ENCODE measurements around the gene FBXW12.
"Not testable (repeated sequence)": the region's sequence is repeated elsewhere in the genome, so short reads cannot be mapped to it uniquely, and the experiment has no call there.

Gene FBXW12, protein sequence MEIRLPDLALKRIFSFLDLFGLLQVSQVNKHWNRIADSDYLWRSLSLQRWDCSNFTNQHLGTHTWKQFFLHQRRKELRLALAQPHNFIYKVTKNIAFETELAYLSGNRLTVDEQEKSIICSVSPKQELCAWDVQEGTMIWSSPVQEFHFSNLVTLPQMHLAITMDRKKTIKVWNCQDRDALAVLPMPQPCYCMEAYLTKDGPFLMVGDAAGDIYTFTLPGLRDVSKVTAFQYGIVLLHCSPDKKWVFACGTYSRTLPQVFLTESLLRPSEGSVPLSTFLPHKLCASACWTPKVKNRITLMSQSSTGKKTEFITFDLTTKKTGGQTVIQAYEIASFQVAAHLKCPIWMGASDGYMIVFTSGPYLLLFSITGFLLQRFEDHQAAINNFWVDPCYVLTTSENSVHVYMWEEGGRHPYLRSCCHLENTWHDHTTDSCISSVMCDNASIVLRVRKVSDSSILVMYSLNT

DNA sequence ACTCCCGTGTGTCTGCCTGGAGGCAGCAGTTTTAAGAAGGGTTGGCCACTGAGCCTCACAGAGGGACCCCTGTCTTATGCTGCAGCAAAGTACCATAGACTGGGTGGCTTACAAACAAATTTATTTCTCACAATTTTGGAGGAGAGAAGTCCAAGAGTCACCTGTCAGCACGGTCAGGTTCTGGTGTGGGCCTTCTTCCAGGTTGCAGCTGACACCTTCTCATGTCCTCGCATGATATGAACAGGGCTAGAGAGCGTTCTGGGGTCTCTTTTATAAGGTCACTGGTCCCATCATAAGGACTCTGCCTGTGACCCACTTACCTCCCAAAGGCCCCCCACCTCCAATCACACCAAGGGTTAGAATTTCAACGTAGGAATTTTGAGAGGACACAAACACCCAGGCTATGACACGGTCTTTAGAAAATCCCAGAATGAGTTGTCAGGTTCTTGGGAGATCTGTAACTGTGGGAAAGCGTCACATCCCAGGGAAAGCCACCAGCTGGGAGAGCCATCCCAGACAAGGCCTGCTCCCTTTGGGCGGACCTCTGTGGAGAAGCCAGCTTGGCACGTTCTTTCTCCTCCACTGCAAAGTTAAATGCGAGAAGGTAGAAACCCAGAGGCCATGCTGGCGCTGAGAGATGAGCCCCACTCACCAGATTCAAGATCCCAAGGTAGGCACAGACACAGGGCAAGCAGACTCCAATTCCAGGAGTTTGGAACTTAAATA lies at the start of gene FBXW12:
TSS of gene FBXW12 (plus strand) at position 569 of the 726 bp plus-strand sequence. CDS start 549 bp downstream, outside the sequence.
- H3K27ac ChIP-seq (ENCODE audit: low read depth, low read length), result no peak within 1 kb of the TSS
- H3K27me3 ChIP-seq (ENCODE audit: control insufficient read depth, insufficient read depth, low read length), result no peaks in the 10 kb centered on the region
- H3K4me1 ChIP-seq (ENCODE audit: control insufficient read depth, insufficient read depth, low read length), result no peaks in the 10 kb centered on the region
- no peaks in the 10 kb centered on the region for H3K36me3 ChIP-seq (ENCODE audit: control insufficient read depth, insufficient read depth, low read length)
- H3K9ac ChIP-seq (ENCODE audit: low read length), result no peak within 1 kb of the TSS
- no peak within 1 kb of the TSS for H3K4me3 ChIP-seq (ENCODE audit: low read length)

DNA sequence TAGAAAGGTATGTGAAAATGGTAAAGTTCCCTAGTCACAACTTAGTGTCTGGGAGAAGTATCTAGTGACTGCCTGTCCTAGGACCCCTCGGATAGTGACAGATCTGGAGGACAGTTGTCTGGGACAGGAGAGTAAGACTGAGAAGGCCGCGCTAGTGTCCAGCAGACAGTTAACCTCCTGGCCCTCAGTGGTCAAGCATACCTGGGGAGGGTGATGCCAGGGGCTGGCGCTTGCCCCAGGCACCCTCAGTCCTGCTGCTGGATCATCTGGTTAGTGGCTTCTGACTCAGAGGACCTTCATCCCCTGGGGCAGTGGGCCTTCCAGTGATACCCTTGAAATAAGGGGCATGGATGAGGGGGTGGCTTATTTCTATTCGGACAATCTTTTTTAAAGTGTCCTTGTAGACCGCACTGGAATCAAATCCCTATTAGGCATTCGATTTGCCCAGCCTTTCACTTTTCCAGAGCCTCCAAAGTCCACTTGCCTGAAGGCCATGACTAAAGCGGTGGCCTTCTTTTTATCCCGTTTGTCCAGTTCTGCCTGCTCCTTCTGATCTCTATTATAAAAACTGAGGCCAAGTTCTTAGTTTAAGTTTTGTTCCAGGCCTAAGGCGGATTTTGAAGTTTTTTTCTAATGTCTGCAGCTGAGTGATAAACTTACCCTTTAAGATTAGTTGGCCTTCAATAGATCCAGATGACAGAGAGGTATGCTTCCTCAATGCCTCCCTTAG lies 40.1 kb upstream of the FBXW12 start:
- not testable (repeated sequence) for H3K27me3 ChIP-seq (ENCODE audit: control insufficient read depth, insufficient read depth, low read length); H3K4me1 ChIP-seq (ENCODE audit: control insufficient read depth, insufficient read depth, low read length); H3K4me3 ChIP-seq (ENCODE audit: low read length); H3K27ac ChIP-seq (ENCODE audit: low read depth, low read length); H3K9ac ChIP-seq (ENCODE audit: low read length); H3K36me3 ChIP-seq (ENCODE audit: control insufficient read depth, insufficient read depth, low read length)

DNA sequence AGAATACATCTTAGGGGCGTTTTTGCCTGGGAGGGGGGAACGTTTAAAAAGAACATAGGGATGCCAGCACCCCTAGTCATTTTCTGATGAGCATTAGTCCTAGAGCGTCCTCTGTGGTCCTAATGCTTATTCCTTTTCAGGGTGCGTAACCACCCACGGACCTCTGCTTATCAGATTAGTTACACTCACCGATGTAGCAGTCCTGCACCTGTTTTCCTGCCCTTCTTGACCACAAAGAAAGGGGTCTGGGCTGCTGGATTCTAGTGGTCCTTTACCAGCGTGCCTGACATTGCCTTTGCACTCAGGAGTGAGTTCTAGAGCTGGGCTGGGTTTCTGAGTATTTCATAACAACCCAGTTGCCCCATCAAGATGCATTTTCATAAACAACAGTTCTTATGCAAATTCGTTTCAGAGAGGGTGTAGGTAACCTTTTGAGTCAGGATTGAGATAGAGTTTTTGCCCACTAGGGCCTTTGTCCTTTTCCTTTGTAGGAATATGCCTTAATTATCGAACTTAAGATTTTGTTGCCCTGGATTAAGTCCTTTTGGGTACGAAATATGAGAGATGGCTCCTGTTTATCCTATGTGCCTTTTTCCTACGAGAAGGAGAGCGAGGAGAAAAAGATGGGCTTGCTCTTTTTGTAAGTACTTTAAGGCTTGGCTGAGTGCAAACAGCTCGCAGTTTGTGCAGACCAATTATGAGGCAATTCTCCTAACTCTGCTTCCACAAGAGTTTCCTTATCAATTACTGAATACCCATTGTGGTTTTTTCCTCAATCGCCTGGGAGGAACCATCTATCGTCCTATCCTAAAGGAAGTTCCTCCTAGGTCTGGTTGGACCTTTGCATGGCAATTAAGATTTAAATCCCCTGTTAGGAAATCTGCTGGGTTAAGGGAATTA lies 38.4 kb upstream of the FBXW12 start, which contains the start of gene SPINK8:
TSS of gene SPINK8 (minus strand) at position 316 of the 900 bp plus-strand sequence. CDS start 5,320 bp downstream, outside the sequence.
- not testable (repeated sequence) for H3K9ac ChIP-seq (ENCODE audit: low read length); H3K4me3 ChIP-seq (ENCODE audit: low read length); H3K27me3 ChIP-seq (ENCODE audit: control insufficient read depth, insufficient read depth, low read length); H3K27ac ChIP-seq (ENCODE audit: low read depth, low read length); H3K36me3 ChIP-seq (ENCODE audit: control insufficient read depth, insufficient read depth, low read length); H3K4me1 ChIP-seq (ENCODE audit: control insufficient read depth, insufficient read depth, low read length)

DNA sequence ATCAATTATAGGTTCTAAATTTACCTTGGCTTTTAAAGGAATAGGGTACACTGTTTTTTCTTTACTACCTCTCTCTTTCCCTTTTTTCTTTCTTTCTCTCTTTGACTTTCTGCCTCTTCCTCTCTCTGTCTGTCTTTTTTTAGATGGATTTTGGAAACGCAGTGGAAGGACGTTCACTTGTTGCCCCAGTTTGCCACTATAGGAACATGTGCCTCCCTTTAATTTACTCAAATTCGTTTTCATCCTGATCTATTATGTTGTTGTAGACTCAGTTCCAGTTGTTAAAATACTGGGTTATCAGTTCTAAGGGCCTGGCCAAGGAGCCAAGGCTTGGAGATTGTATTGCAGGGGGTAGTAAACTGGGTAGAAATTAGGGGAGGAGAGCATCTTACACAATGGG lies 37.4 kb upstream of the FBXW12 start:
- Histone ChIP-seq H3K27me3 (ENCODE audit: control insufficient read depth, insufficient read depth, low read length) (no peaks in the 10 kb centered on the region), H3K4me3 (ENCODE audit: low read length) (no peak overlapping the region), H3K4me1 (ENCODE audit: control insufficient read depth, insufficient read depth, low read length) (no peaks in the 10 kb centered on the region), H3K27ac (ENCODE audit: low read depth, low read length) (no peak overlapping the region), H3K9ac (ENCODE audit: low read length) (no peak overlapping the region), H3K36me3 (ENCODE audit: control insufficient read depth, insufficient read depth, low read length) (no peaks in the 10 kb centered on the region)

DNA sequence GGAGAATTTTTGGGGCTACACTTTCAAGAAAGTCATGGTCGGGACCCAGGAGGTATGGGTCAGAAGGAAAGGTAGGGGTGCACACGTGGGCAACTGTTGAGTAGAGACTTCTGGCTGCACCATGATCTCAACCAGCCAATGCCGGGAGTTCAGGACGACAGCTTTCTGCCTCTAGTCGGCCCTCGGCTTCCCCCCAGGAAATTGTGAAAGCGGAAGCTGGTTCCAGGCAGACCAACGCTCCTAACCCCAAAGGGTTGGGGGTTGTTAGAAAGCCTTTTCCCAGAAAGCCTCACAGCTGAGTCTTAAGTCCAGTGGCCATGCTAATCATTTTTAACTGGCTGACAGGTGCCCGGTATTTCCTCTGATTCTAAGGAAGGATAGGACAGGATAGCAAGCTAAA lies 36.7 kb upstream of the FBXW12 start:
- not testable (repeated sequence) for H3K36me3 ChIP-seq (ENCODE audit: control insufficient read depth, insufficient read depth, low read length); H3K27me3 ChIP-seq (ENCODE audit: control insufficient read depth, insufficient read depth, low read length); H3K4me3 ChIP-seq (ENCODE audit: low read length); H3K27ac ChIP-seq (ENCODE audit: low read depth, low read length); H3K9ac ChIP-seq (ENCODE audit: low read length); H3K4me1 ChIP-seq (ENCODE audit: control insufficient read depth, insufficient read depth, low read length)

DNA sequence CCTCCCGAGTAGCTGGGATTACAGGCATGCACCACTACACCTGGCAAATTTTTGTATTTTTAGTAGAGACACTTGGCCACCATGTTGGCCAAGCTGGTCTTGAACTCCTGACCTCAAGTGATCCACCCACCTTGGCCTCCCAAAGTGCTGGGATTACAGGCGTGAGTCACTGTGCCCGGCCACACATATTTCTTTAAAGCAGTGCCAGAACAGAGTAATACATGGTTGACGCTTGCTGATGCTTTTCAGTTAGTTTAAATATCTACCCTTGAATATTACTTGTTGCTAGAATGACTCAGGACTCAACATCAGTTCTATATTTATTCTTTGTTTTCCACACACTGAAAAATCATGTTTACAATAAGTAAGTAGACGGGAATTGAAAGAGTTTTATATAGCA lies 34.5 kb upstream of the FBXW12 start:
- not testable (repeated sequence) for H3K4me3 ChIP-seq (ENCODE audit: low read length); H3K27ac ChIP-seq (ENCODE audit: low read depth, low read length); H3K36me3 ChIP-seq (ENCODE audit: control insufficient read depth, insufficient read depth, low read length); H3K27me3 ChIP-seq (ENCODE audit: control insufficient read depth, insufficient read depth, low read length); H3K4me1 ChIP-seq (ENCODE audit: control insufficient read depth, insufficient read depth, low read length); H3K9ac ChIP-seq (ENCODE audit: low read length)

DNA sequence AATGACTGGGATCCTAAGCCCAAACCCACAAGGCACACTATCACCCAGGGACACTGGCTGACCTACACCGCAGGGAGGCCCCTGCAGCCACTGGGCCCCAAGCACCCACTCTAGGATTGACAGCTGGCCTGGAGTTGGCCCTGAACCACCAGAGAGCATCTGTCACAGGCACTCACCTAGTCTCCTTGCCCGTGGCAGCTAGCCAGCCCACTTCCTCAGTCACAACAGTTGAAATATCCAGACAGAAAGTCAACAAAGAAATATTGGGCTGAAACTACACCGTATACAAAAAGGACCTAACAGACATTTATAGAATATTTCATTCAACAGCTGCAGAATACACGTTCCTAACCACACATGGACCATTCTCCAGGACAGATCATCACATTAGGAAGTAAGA lies 33.4 kb upstream of the FBXW12 start:
- Histone ChIP-seq H3K27ac (ENCODE audit: low read depth, low read length) (no peak overlapping the region), H3K9ac (ENCODE audit: low read length) (no peak overlapping the region), H3K4me1 (ENCODE audit: control insufficient read depth, insufficient read depth, low read length) (no peaks in the 10 kb centered on the region), H3K27me3 (ENCODE audit: control insufficient read depth, insufficient read depth, low read length) (no peaks in the 10 kb centered on the region), H3K36me3 (ENCODE audit: control insufficient read depth, insufficient read depth, low read length) (no peaks in the 10 kb centered on the region), H3K4me3 (ENCODE audit: low read length) (no peak overlapping the region)

DNA sequence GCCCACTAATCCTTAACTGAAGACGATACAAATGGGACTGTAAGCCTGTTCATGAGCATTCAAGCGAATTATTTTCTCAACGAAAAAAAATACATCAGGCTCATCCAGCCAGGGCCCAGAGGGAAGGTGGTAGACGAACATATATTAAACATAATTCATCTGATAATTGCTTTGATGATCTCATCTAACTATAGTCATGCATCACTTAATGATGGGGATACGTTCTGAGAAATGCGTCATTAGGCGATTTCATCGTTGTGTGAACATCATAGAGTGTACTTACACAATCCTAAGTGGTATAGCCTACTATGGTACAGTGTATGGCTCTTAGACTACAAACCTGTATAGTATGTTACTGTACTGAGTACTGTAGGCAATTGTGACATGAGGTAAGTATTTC lies 28.6 kb upstream of the FBXW12 start:
- Histone ChIP-seq H3K36me3 (ENCODE audit: control insufficient read depth, insufficient read depth, low read length) (no peaks in the 10 kb centered on the region), H3K9ac (ENCODE audit: low read length) (no peak overlapping the region), H3K27me3 (ENCODE audit: control insufficient read depth, insufficient read depth, low read length) (no peaks in the 10 kb centered on the region), H3K27ac (ENCODE audit: low read depth, low read length) (no peak overlapping the region), H3K4me1 (ENCODE audit: control insufficient read depth, insufficient read depth, low read length) (no peaks in the 10 kb centered on the region), H3K4me3 (ENCODE audit: low read length) (no peak overlapping the region)

DNA sequence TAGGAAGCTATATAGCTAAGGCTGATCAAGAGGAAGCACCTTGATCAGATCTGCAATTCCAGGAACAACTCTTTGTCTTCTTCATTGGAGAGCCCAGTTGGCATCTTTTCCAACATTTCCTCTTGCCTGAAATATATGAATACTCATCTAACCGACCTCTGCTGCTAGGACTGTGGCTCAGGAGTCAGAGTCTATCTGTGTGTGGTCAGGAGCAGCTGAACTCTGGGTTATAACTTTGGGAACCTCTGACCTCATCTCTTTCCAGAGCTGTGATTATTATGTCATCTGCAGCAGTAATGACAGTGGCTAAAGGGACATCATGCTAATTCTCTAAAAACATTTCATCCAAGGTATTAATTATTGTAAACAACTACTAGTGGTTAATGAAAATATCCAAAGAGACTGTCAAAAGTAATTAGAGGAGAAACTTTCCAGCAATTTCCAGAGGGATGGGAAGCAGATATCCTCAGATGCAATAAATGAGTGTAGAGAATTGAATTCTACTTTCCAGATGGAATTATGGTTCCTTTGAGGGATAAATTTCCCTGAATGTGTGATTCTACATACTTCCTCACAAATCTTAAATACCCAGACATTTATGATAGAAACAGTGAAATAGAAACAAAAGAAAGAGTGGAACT lies 27.0 kb upstream of the FBXW12 start:
- Histone ChIP-seq H3K27me3 (ENCODE audit: control insufficient read depth, insufficient read depth, low read length) (no peaks in the 10 kb centered on the region), H3K4me3 (ENCODE audit: low read length) (no peak overlapping the region), H3K27ac (ENCODE audit: low read depth, low read length) (no peak overlapping the region), H3K36me3 (ENCODE audit: control insufficient read depth, insufficient read depth, low read length) (no peaks in the 10 kb centered on the region), H3K9ac (ENCODE audit: low read length) (no peak overlapping the region), H3K4me1 (ENCODE audit: control insufficient read depth, insufficient read depth, low read length) (no peaks in the 10 kb centered on the region)

DNA sequence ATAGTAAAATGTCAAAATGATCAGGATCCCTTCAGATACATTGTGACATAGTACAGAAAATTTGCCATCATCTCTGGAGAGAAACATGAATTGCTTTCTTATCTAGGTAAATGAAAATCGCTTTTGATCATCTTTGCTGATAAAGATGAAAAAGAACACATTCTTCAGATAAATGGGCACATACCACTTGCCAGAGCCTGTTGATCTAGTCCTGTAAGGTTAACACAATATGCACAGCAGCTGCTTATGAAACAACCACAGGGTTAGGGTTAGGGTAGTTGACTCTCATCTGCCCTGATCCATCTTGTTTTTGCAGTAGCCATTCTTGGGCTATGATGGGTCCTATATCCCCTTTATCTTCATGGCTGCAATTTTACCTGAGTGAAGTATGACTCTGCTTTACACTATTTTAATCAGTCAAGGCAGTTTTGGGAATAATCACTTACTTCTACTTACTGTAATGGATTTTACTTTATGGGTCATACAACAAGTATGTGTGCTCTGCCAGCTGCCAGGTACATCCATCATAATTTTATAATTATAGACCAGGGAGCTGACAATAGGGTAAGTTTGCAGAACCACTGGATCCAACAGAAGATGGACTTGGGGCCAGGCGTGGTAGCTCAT lies 26.0 kb upstream of the FBXW12 start:
- H3K27me3 ChIP-seq (ENCODE audit: control insufficient read depth, insufficient read depth, low read length), result no peaks in the 10 kb centered on the region
- H3K36me3 ChIP-seq (ENCODE audit: control insufficient read depth, insufficient read depth, low read length), result no peaks in the 10 kb centered on the region
- no peaks in the 10 kb centered on the region for H3K4me1 ChIP-seq (ENCODE audit: control insufficient read depth, insufficient read depth, low read length)
- H3K27ac ChIP-seq (ENCODE audit: low read depth, low read length), result no peak overlapping the region
- no peak overlapping the region for H3K9ac ChIP-seq (ENCODE audit: low read length)
- H3K4me3 ChIP-seq (ENCODE audit: low read length), result no peak overlapping the region

DNA sequence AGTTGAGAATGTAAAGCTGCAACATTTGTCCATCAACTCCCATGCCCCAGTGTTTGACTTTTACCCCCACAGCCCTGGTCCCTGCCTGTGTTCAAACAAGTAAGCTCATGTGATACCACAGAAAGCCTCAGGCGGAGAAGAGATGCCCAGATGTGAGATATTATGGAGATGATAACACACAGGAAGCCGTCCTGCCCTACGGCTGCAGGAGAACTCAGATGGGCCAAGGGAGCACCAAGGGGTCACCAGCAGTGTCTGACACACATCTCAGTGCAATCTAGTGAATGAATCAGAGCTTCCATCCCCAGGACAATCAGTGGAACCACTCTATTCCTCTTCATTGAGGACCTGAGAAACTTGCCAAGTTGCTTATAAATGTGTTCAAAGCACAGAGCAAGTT lies 24.5 kb upstream of the FBXW12 start:
- Histone ChIP-seq H3K27ac (ENCODE audit: low read depth, low read length) (no peak overlapping the region), H3K36me3 (ENCODE audit: control insufficient read depth, insufficient read depth, low read length) (no peaks in the 10 kb centered on the region), H3K4me1 (ENCODE audit: control insufficient read depth, insufficient read depth, low read length) (no peaks in the 10 kb centered on the region), H3K9ac (ENCODE audit: low read length) (no peak overlapping the region), H3K27me3 (ENCODE audit: control insufficient read depth, insufficient read depth, low read length) (no peaks in the 10 kb centered on the region), H3K4me3 (ENCODE audit: low read length) (no peak overlapping the region)
